IMR-90 (cell line): Measurements from ENCODE around the gene SYT8. TPM values are rescaled to one million over a fixed set of nuclear protein-coding genes. Genes with fewer than 3 reads are reported as not detected.

Experiments
- ATAC-seq: fragments of 200-7000 bp; cut with Tn5 transposase; 2 replicates; pipeline ENCODE4 v1.9.1; 2020; ENCODE audit warnings: low read depth, mild to moderate bottlenecking, moderate library complexity
- BruUV-seq: library from RNA; stranded (reverse); fragments of 400-500 nt; replicated peaks from 2 replicates; lab custom pipeline; 2021; lab: Mats Ljungman, UMichigan
- CTCF ChIA-PET: fragments of 300-600 bp; formaldehyde crosslinking; extraction: SDS; loops from one replicate; lab custom pipeline; 2021; ENCODE audit warnings: antibody characterized with exemption; lab: Yijun Ruan, JAX
- POLR2A ChIA-PET: fragments of 300-600 bp; sonication (Branson Sonifier 250); formaldehyde crosslinking; loops from one replicate; lab custom pipeline; 2022; ENCODE audit warnings: antibody characterized with exemption; ENCODE audit not compliant: unreplicated experiment; lab: Charles Lee
- DNase-seq: peaks from one replicate; pipeline ENCODE4 v3.0.0; 2013
- H2AFZ ChIP-seq: replicated peaks from 2 replicates; pipeline ENCODE3; 2013; ENCODE audit warnings: low read length, mild to moderate bottlenecking; ENCODE audit not compliant: poor library complexity
- H2AK5ac ChIP-seq: 2 replicates; pipeline ENCODE4 v1.6.1; 2013; ENCODE audit warnings: low read depth, low read length, inconsistent platforms
- H2AK9ac ChIP-seq: replicated peaks from 2 replicates; pipeline ENCODE3; 2013; ENCODE audit warnings: mild to moderate bottlenecking, low read depth, low read length, moderate library complexity; ENCODE audit not compliant: poor library complexity
- H2BK120ac ChIP-seq: 2 replicates; pipeline ENCODE4 v1.6.1; 2013; ENCODE audit warnings: low read depth, low read length, inconsistent platforms
- H2BK15ac ChIP-seq: 3 replicates; pipeline ENCODE4 v1.6.1; 2013; ENCODE audit warnings: low read depth, low read length, inconsistent platforms
- H2BK20ac ChIP-seq: 2 replicates; pipeline ENCODE4 v1.6.1; 2013; ENCODE audit warnings: low read depth, mild to moderate bottlenecking, inconsistent platforms, low read length, moderate library complexity
- H2BK5ac ChIP-seq: 2 replicates; pipeline ENCODE4 v1.6.1; 2013; ENCODE audit warnings: mild to moderate bottlenecking, low read depth, low read length, inconsistent platforms; ENCODE audit not compliant: poor library complexity, severe bottlenecking
- H3K14ac ChIP-seq: replicated peaks from 2 replicates; pipeline ENCODE4 v1.6.1; 2013; ENCODE audit warnings: low read depth, low read length, inconsistent platforms
- H3K18ac ChIP-seq: 2 replicates; pipeline ENCODE4 v1.6.1; 2013; ENCODE audit warnings: low read depth, low read length, control low read depth
- H3K23ac ChIP-seq: 2 replicates; pipeline ENCODE4 v1.6.1; 2013; ENCODE audit warnings: low read depth, low read length, inconsistent platforms
- H3K27ac ChIP-seq: 2 replicates; pipeline ENCODE4 v1.5.1; 2013; ENCODE audit warnings: mild to moderate bottlenecking, control low read depth, low read length; ENCODE audit not compliant: insufficient read depth
- H3K27me3 ChIP-seq: 2 replicates; pipeline ENCODE4 v1.6.1; 2013; ENCODE audit warnings: low read length; ENCODE audit not compliant: control insufficient read depth, insufficient read depth
- H3K36me3 ChIP-seq: 2 replicates; pipeline ENCODE4 v1.6.1; 2013; ENCODE audit warnings: low read length, mixed read lengths; ENCODE audit not compliant: control insufficient read depth, insufficient read depth
- H3K4ac ChIP-seq: 2 replicates; pipeline ENCODE4 v1.6.1; 2013; ENCODE audit warnings: low read depth, low read length, inconsistent platforms
- H3K4me1 ChIP-seq: 2 replicates; pipeline ENCODE4 v1.6.1; 2013; ENCODE audit warnings: low read length, mixed read lengths; ENCODE audit not compliant: control insufficient read depth, insufficient read depth
- H3K4me2 ChIP-seq: 2 replicates; pipeline ENCODE4 v1.6.1; 2013; ENCODE audit warnings: low read depth, mild to moderate bottlenecking, control low read depth, low read length, moderate library complexity
- H3K4me3 ChIP-seq: 2 replicates; pipeline ENCODE4 v1.5.1; 2013; ENCODE audit warnings: low read depth, mild to moderate bottlenecking, control low read depth, low read length, moderate library complexity; ENCODE audit not compliant: insufficient read depth
- H3K56ac ChIP-seq: 2 replicates; pipeline ENCODE4 v1.6.1; 2013; ENCODE audit warnings: low read length, inconsistent platforms; ENCODE audit not compliant: insufficient read depth; ENCODE audit errors: extremely low read depth
- H3K79me1 ChIP-seq, 2 experiments: 2 replicates each; pipeline ENCODE4 v1.6.1; 2013; ENCODE audit warnings: low read length in 2 of 2, inconsistent platforms in 1 of 2, low read depth in 1 of 2
- H3K9ac ChIP-seq: 2 replicates; pipeline ENCODE4 v1.6.1; 2013; ENCODE audit warnings: low read depth, low read length, control low read depth
- H3K9me1 ChIP-seq: 2 replicates; pipeline ENCODE4 v1.6.1; 2013; ENCODE audit warnings: low read length, inconsistent platforms; ENCODE audit not compliant: insufficient read depth
- H3K9me3 ChIP-seq: 2 replicates; pipeline ENCODE4 v1.6.1; 2013; ENCODE audit warnings: low read length; ENCODE audit not compliant: control insufficient read depth, insufficient read depth
- H4K20me1 ChIP-seq: 2 replicates; pipeline ENCODE4 v1.6.1; 2013; ENCODE audit warnings: low read length, inconsistent platforms; ENCODE audit not compliant: insufficient read depth
- H4K5ac ChIP-seq: 2 replicates; pipeline ENCODE4 v1.6.1; 2013; ENCODE audit warnings: mild to moderate bottlenecking, low read depth, low read length, control low read depth
- H4K8ac ChIP-seq, 2 experiments: 2 replicates each; pipeline ENCODE4 v1.6.1; 2013; ENCODE audit warnings: low read depth in 2 of 2, low read length in 2 of 2, control low read depth in 1 of 2, inconsistent platforms in 1 of 2
- H4K91ac ChIP-seq: 2 replicates; pipeline ENCODE4 v1.6.1; 2013; ENCODE audit warnings: low read depth, low read length, inconsistent platforms; ENCODE audit not compliant: insufficient read depth
- BHLHE40 ChIP-seq: fragments of 150-350 bp; IDR thresholded peaks from 2 replicates; pipeline ENCODE4 v1.6.1; 2016; ENCODE audit warnings: mild to moderate bottlenecking, low read depth, low read length
- CHD1 ChIP-seq: IDR thresholded peaks from 2 replicates; pipeline ENCODE4 v1.6.1; 2012; ENCODE audit warnings: low read depth, low read length, improper control_type of control experiment
- CTCF ChIP-seq: conservative IDR thresholded peaks from 2 replicates; pipeline ENCODE4 v1.5.1; 2012; ENCODE audit warnings: mild to moderate bottlenecking, low read depth, low read length, improper control_type of control experiment
- ELK1 ChIP-seq: fragments of 150-350 bp; IDR thresholded peaks from 2 replicates; pipeline ENCODE4 v1.6.1; 2016; ENCODE audit warnings: low read depth, mild to moderate bottlenecking, low read length, moderate library complexity, borderline replicate concordance
- FOS ChIP-seq: fragments of 150-350 bp; IDR thresholded peaks from 2 replicates; pipeline ENCODE4 v1.6.1; 2016; ENCODE audit warnings: low read depth, low read length
- MAFK ChIP-seq: IDR thresholded peaks from 2 replicates; pipeline ENCODE4 v1.6.1; 2012; ENCODE audit warnings: low read depth, low read length, improper control_type of control experiment
- MAZ ChIP-seq: IDR thresholded peaks from 2 replicates; pipeline ENCODE4 v1.6.1; 2012; ENCODE audit warnings: low read depth, mild to moderate bottlenecking, low read length, improper control_type of control experiment, moderate library complexity, borderline replicate concordance
- NFE2L2 ChIP-seq: fragments of 150-350 bp; IDR thresholded peaks from 2 replicates; pipeline ENCODE4 v1.6.1; 2016; ENCODE audit warnings: low read depth, mild to moderate bottlenecking, low read length
- RAD21 ChIP-seq: IDR thresholded peaks from 2 replicates; pipeline ENCODE4 v1.6.1; 2012; ENCODE audit warnings: low read length, improper control_type of control experiment
- RCOR1 ChIP-seq: IDR thresholded peaks from 2 replicates; pipeline ENCODE4 v1.6.1; 2012; ENCODE audit warnings: mild to moderate bottlenecking, low read length, improper control_type of control experiment; ENCODE audit not compliant: insufficient replicate concordance
- SMC3 ChIP-seq: fragments of 150-350 bp; IDR thresholded peaks from 2 replicates; pipeline ENCODE4 v1.6.1; 2016; ENCODE audit warnings: low read depth, mild to moderate bottlenecking, antibody characterized with exemption, low read length, moderate library complexity
- USF2 ChIP-seq: fragments of 150-350 bp; IDR thresholded peaks from 2 replicates; pipeline ENCODE4 v1.6.1; 2017; ENCODE audit warnings: mild to moderate bottlenecking, antibody characterized with exemption, low read length, low read depth
- WGBS, 2 experiments: methylation state at CpG; one replicate each; pipeline versions ENCODE4 v1.1.5 to v1.1.7; 2013; ENCODE audit warnings: missing lambda C conversion rate in 2 of 2; ENCODE audit not compliant: insufficient read length in 1 of 2; ENCODE audit errors: extremely low coverage in 2 of 2; 5-methylcytosine and 5-hydroxymethylcytosine counted together
- dilution Hi-C: fragments of 300-500 bp; cut with HindIII; formaldehyde crosslinking; loops from one replicate; pipeline ENCODE4 v1.14.3; 2018; ENCODE audit warnings: low sequenced_read_pairs; ENCODE audit not compliant: unreplicated experiment
- in situ Hi-C: fragments of 300-500 bp; cut with MboI; formaldehyde crosslinking; loops from 3 replicates; pipeline ENCODE4 v1.14.3; 2019; ENCODE audit warnings: low sequenced_read_pairs, inconsistent platforms, mixed read lengths
- intact Hi-C: fragments of 100-400 bp; cut with micrococcal nuclease; formaldehyde crosslinking; loops from 2 replicates; pipeline ENCODE4 v1.10.0; 2022
- polyA plus RNA-seq, 3 experiments: library from polyadenylated mRNA; depleted of rRNA; stranded (reverse); fragments of >200 nt; gene quantifications; 2 replicates each; pipeline ENCODE4 v1.2.3, GENCODE V29; 2012; ENCODE audit warnings: low replicate concordance in 1 of 3
- total RNA-seq: library from RNA; depleted of rRNA; stranded (reverse); fragments of >200 nt; gene quantifications from 2 replicates; pipeline ENCODE4 v1.2.3, GENCODE V29; 2012

Gene SYT8
- total and polyA plus RNA-seq, 2 of the 4 experiments (the other 2 are of a cell fraction) = not detected

GRCh38 chr11:1805525-1805924 is 29.3 kb upstream of the SYT8 start:
- Histone ChIP-seq H3K4me2 (no peak overlapping the region), H3K4me1 (no peaks in the 10 kb centered on the region), H2AFZ (no peak overlapping the region), H3K36me3 (no peaks in the 10 kb centered on the region), H4K20me1 (no peaks in the 10 kb centered on the region), H2BK5ac (no peak overlapping the region), H3K9me3 (0 out of 2 replicates have a peak, but pooled peaks cover 2% of the 10 kb centered on the region), H2BK120ac (no peak overlapping the region), H3K27me3 (peaks cover 38% of the 10 kb centered on the region), H4K91ac (no peak overlapping the region), H3K18ac (no peak overlapping the region), H3K56ac (no peak overlapping the region), H2AK5ac (no peak overlapping the region), H3K4ac (no peak overlapping the region), H3K9me1 (no peaks in the 10 kb centered on the region), H2BK20ac (no peak overlapping the region), H3K9ac (no peak overlapping the region), H3K14ac (no peak overlapping the region), H3K4me3 (no peak overlapping the region), H2AK9ac (no peak overlapping the region), H4K8ac (no peak overlapping the region), H4K5ac (no peak overlapping the region), H3K79me1 (no peaks in the 10 kb centered on the region), H3K23ac (no peak overlapping the region), H3K27ac (no peak overlapping the region), H2BK15ac (no peak overlapping the region)
- in situ Hi-C loops (no loop called here), intact Hi-C loops (no loop called here), dilution Hi-C loops (no loop called here)
- no peak for DNase-seq
- TF ChIP-seq ELK1 (no peak), USF2 (no peak), CHD1 (no peak), CTCF (no peak), RCOR1 (no peak), FOS (no peak), RAD21 (no peak), MAFK (no peak), BHLHE40 (no peak), MAZ (no peak), NFE2L2 (no peak), SMC3 (no peak)
- ChIA-PET POLR2A (no interaction called here), CTCF (no interaction called here)
- 60% methylated on average over 1 of the region's 15 CpGs; no CpG with 5 or more reads in 1 of the 2 experiments for WGBS, 2 experiments
- no peak for ATAC-seq
- no TSS peak for BruUV-seq
